Stimulated activated CD4-positive, alpha-beta T cell treated with anti-CD3 and anti-CD28 coated beads, Interleukin-1b, Interleukin-23, amount 100 ng/mL, for 48 hours (primary cell): Measurements from ENCODE around the gene BUB1B.

Experiments
- DNase-seq: peaks from one replicate; pipeline ENCODE4 v3.0.0-alpha.2; 2020

Gene BUB1B

DNA sequence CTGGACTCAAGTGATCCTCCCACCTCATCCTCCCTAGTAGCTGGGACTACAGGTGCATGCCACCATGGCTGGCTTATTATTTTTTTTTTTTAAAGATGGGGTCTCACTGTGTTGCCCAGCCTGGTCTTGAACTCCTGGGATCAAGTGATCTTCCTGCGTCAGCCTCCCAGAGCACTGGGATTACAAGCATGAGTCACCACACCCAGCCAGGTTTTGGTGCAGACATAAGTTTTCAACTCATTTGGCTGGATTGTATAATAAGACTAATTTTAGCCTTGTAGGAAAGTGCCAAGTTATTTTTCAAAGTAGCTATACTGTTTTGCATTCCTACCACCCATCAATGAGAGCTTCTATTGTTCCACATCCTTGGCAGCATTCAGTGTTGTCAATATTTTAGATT is 32.1 kb downstream of the BUB1B start:
- DNase-seq, result no peak

DNA sequence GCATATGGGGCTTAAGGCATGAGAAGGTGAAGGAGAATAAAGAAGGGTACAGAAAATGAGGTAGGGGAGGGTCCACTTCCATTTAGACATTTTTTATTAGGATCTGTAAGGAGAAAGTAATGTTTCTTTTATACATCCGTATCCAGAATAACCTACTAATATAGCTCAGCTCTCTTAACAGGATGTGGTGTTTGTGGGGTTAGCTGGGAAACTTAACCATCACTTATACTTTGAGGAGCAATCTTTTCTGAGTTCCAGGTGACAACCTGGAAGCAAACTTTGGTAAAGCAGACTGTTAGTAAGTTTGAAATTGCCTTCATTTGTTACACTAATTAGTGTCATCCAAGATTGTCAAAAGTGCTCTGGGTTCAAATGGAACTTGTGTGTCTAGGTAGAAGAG is 36.6 kb downstream of the BUB1B start:
- no peak for DNase-seq

- DNase-seq, result no peak
These were observed 37.7 kb downstream of the BUB1B start for GRCh38 chr15:40198355-40199085.

GRCh38 chr15:40204100-40204499 is 43.2 kb downstream of the BUB1B start:
- no peak for DNase-seq

- peak; percentile 24 for DNase-seq
These were observed 56.4 kb downstream of the BUB1B start for GRCh38 chr15:40217166-40217824.

GRCh38 chr15:40219801-40220200 is 58.9 kb downstream of the BUB1B start:
- no peak for DNase-seq

- no peak for DNase-seq
These were observed 61.3 kb downstream of the BUB1B start for GRCh38 chr15:40222131-40222530.

GRCh38 chr15:40226736-40227135 is 65.9 kb downstream of the BUB1B start:
- DNase-seq, result no peak

- DNase-seq, result no peak
These were observed 68.4 kb downstream of the BUB1B start for GRCh38 chr15:40229316-40229715.

DNA sequence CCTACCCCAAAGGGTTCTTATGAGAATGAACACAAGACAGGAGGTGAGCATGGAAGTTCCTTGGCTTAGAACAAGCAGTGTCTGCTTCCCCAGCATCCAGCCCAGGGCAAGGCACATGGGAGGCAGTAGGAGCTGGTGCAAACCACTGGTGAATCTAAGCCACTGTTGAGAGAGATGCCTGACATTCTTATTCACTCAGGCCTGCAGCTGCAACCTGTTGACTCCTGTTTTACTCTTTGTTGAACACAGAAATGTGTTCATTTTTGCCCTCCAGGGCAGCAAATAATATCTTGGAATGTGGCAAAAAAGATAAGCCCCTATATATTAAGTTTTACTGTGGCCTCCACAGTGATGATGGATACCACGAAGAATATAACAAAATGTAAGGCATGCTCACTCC is 69.1 kb downstream of the BUB1B start:
- no peak for DNase-seq

DNA sequence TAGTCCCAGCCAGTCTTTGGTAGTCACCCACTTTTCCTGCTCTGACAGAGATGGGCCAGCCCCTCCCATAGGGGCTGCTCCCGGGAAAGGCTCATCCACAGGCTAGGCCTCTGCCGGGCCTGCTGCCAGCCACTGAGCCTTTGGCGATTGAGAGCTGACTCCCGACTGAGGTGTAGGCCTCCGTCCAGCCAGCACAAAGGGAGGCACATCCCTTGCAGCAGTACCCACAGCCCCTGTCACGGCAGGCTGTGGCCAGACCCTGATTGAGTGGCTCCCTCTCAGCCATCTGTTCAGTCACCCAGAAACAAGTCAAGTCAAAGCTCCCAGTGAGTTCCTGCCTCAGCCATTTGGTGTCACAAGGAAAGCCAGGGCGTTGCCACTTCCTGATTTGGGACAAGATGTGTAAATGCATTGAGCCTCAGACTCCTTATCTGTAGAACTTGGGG is 71.8 kb downstream of the BUB1B start:
- DNase-seq, result no peak

DNA sequence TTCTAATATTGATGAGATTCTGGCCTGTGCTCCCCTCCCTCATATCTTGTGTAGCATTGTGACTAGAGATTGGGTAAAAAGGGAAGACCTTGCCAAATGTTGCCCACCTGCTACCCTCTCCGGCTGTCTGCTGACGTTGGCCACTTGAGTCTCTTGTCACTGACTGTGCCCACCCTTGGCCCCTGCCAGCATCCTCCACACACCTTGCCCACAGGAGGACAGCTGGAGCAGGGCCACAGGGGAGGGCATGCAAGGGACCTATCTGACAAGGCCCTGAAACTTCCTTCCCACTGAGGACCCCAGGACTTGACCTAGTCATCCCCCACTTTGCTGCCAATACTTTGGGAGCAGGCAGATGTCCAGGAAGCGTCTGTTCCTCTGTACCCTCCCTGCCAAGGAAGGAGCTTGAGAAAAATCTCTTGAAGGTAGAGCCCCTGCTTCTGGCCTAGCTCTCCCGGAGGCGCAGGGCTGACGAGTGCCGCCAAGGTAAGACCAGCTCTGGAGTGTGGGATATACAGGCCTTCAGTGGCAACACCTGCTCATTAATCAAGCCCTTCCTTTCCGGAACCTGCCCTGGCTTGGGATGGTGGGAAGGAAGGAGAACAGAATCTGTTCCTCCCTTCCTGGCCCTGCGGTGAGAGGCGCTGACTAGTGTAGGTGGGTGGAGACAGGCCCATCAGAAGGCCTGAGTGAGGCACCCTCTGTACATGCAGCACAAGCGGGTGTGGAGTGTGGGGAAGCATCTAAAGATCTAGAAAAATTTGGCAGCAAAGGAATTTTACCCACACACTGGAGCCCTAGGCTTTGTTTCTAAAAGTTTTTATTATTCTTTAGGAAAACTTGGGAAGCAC is 73.1 kb downstream of the BUB1B start:
- DNase-seq, result no peak

DNA sequence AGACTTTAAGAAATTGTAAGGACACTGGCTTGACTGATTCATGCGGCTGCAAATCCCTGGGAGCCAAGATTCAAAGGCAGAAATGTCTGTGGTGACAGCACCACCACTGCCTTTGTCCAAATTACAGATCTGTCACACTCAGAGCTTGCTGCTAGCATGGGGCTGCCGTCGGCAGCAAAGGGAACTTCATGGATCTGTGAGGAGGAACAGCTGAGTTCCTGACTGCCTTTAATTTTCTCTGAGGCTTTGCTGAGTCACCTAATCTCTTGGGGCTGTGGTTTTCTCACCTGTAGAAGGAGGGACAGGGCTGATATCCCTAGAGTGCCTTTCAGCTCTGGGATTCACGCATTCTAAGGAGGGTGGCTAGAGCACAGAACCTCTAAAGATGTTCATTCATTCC is 73.9 kb downstream of the BUB1B start:
- DNase-seq, result no peak

- DNase-seq, result no peak
These were observed 74.5 kb downstream of the BUB1B start for GRCh38 chr15:40235201-40235885.

DNA sequence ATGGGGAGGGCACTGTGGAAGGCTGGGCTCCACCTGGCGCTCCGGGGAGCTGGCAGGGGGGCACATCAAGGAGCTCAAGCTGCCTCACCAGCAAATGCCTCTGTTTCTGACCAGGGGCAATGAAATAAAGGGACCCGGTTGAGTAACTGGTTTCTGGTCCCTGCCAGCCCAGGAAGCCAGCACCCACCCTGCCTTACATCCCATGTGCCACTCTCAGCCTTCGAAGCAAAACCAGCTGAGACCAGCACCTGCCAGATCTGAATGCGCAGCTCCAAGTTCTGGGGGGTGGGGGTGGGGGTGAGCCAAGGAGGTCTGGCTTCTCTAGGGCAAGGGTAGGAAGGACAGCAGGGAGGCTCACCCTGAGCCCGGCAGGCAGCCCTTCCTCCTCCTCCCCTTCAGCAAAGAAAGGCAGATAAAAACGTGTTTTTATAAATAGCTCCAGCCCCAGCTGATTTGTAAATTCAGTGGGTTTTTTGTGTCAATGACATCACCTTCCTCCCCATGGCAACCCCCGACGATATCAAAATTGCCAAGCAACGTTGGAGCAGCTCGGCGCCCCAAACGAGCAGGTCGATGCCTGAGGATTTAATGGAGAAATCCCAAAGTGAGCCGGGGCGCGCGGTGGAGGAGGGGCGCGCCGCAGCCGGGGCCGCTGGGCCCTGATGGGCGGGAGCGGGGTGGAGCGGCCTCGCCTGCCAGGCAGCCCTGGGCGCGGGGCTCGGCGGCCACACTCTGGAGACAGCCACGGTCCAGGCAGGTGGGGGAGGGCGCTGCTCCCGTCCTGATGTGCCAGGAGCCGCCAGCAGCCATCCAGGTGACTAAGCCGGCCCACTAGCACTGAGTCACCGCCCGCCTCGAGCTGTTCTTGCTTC is 77.9 kb downstream of the BUB1B start, which contains the start of gene PAK6:
TSS of gene PAK6 (plus strand) at position 532 of the 872 bp plus-strand sequence. CDS start 25,723 bp downstream, outside the sequence.
- DNase-seq, result peak; percentile 57

DNA sequence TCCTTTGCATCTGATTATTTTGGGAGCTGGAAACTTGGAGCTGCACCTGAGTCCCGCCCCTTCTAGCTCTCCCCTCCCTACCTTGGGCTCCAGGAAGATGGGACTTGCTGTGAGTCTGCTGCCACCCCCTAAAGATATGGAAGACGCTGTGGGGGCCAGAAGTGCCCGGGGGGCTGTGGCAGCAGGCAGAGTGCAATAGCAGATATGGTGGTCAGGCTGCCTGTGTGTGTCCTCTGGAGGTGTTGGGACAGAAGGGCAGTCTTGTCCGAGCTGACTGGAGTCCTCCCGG is 78.5 kb downstream of the BUB1B start:
- no peak for DNase-seq

DNA sequence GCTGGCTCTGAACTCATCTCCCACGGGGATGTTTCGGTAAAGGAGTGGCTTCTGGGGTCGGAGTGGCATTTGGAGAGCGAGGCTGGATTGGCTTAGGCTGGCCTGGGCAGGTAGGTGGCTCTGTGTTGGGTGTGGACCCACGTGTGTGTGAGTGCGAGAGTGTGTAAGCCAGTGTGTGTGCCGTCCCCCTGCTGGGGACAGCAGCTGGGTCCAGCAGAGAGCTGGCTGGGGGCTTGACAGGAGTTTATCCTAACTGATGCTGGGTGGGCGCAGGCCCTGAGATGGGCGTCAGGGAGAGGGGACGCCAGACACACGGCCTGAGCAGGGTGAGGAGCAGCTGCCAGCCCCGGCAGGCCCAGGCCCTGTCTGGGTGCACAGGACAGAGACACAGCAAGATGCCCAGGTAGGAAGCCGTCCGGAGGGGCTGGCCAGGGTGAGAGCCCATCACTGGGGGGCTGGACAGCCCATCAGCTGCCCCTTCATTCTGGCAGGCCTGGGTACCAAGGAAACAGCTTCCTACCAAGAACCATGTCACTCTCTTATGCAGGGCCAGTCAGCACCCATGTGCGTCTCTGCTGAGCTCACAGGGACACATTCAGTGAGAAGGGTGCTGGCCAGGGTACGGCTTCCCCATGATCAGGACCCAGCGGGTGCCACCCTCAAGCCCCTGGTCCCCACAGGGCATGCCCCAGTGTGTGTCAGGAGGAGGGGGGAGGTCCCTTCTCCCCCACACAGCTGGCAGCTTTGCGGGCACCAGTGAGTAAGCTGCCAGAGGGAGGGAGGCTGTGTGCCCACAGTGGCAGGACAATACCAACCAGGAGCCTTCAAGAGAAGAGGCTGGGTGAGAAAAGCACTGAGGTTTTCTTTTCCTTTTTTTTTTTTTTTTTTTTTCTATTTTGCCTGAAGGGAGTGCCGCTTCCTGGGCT is 79.1 kb downstream of the BUB1B start:
- DNase-seq, result no peak

GRCh38 chr15:40240619-40241221 is 79.9 kb downstream of the BUB1B start:
- no peak for DNase-seq

DNA sequence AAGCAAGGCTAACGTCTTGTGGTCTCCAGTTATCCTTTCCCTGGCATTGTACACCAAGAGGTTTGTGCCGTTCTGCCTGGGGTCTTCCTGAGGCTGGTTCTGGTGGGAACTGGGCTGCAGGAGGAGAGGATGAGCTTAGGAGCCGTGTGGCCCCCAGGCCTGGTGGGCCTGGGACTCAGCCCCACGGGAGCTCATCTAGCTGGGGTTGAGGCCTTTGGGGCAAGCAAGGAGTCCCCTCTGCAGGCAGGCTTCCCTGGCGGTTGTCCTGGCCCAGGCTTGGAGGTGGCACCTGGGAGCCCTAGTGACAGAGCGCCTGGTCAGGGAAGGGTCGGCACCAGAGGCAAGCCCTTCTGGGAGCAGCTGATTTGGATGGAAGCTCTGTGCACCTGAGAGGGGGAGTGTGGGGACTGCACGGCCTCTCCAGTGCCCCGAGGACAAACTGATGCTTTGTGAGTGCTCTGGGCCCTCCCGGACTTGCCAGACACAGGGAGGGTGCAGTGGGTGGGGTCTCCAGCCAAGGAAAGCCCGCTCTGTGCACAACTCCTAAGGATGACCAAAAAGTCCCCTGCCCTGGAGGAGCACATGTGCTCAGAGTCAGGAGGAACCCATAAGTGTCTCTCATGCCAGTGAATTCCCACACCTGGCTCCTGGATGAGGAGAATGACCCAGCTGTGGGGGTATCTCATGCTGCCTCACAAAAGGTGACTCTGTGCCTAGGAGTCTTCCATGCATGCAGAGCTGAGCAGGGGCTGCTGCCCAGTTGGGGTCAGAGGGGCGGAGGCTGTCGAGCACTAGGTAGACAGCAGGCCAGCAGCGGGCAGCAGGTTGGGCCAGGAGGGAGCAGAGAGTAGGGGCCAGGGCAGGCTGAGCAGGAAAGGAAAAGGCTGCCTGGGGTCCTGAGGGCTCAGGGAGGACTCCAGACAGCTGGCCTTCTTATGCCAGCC is 80.7 kb downstream of the BUB1B start:
- no peak for DNase-seq
